Karpas-422 (cell line): Measurements from ENCODE around the gene ANO6. TPM values are rescaled to one million over a fixed set of nuclear protein-coding genes. Genes with fewer than 3 reads are reported as not detected.

Source experiments
- DNase-seq: peaks from one replicate; pipeline ENCODE4 v3.0.0-alpha.2; 2015
- H2AFZ ChIP-seq: fragments of 200-600 bp; sonication (generic); 2 replicates; pipeline ENCODE4 v1.6.1; 2014; ENCODE audit warnings: antibody characterized with exemption, low read length, mixed read lengths
- H3K27ac ChIP-seq: fragments of 200-600 bp; sonication (generic); 2 replicates; pipeline ENCODE4 v1.5.1; 2014; ENCODE audit warnings: mild to moderate bottlenecking, low read length, moderate library complexity
- H3K27me3 ChIP-seq: fragments of 200-600 bp; sonication (generic); 2 replicates; pipeline ENCODE4 v1.6.1; 2014; ENCODE audit warnings: low read length, mixed read lengths
- H3K36me3 ChIP-seq: fragments of 200-600 bp; sonication (generic); 2 replicates; pipeline ENCODE4 v1.6.1; 2014; ENCODE audit warnings: low read length, mixed read lengths; ENCODE audit not compliant: insufficient read depth
- H3K4me1 ChIP-seq: fragments of 200-600 bp; sonication (generic); 2 replicates; pipeline ENCODE4 v1.6.1; 2014; ENCODE audit warnings: mild to moderate bottlenecking, low read length, mixed read lengths
- H3K4me2 ChIP-seq: fragments of 200-600 bp; sonication (generic); 2 replicates; pipeline ENCODE4 v1.6.1; 2014; ENCODE audit warnings: low read length, low read depth, mild to moderate bottlenecking; ENCODE audit not compliant: poor library complexity, severe bottlenecking
- H3K4me3 ChIP-seq: fragments of 200-600 bp; sonication (generic); 2 replicates; pipeline ENCODE4 v1.5.1; 2014; ENCODE audit warnings: mild to moderate bottlenecking, antibody characterized with exemption, low read length, mixed read lengths
- H3K79me2 ChIP-seq: fragments of 200-600 bp; sonication (generic); 2 replicates; pipeline ENCODE4 v1.6.1; 2014; ENCODE audit warnings: mild to moderate bottlenecking, low read length, mixed read lengths
- H3K9ac ChIP-seq: fragments of 200-600 bp; sonication (generic); 2 replicates; pipeline ENCODE4 v1.6.0; 2014; ENCODE audit warnings: low read length
- H3K9me2 ChIP-seq: fragments of 200-600 bp; sonication (generic), shearing (Covaris generic); replicated peaks from 2 replicates; pipeline ENCODE4 v1.6.0; 2014; ENCODE audit warnings: mild to moderate bottlenecking, low read length, moderate library complexity; ENCODE audit not compliant: insufficient read depth
- H3K9me3 ChIP-seq: fragments of 300-700, 200-600 bp; sonication (generic); 2 replicates; pipeline ENCODE4 v1.6.1; 2014; ENCODE audit warnings: low read length, mixed read lengths
- H4K20me1 ChIP-seq: fragments of 200-600 bp; sonication (generic); 2 replicates; pipeline ENCODE4 v1.6.1; 2014; ENCODE audit warnings: mild to moderate bottlenecking, antibody characterized with exemption, low read length, low read depth; ENCODE audit not compliant: insufficient read depth
- total RNA-seq: library from RNA; depleted of rRNA; stranded (reverse); fragments of >200 nt; shearing (Covaris generic); gene quantifications from 2 replicates; pipeline ENCODE4 v1.2.3, GENCODE V29; 2014; ENCODE audit warnings: low replicate concordance

Gene ANO6
- total RNA-seq, 1 experiment from 2014 or later, result 1.1 TPM

DNA sequence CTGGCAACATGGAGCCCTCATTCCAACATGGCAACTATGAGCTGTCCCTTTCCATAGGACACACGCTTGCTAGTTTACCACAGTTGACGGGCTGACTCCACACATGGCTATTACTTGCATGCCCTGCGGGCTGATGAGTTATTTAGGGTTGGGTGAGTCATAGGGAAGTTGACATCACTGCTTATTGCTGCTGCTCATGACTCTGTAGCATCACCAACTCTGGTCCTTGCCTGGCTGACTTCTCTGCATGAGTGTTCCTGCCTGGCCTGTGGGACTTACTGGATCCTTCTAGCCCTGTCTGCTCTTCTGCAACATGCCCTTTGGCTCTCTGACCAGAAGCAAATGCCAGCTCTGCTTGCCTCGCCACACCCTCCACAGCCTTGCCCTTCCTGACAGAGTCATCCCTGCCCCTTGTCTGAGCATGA is 199.5 kb downstream of the ANO6 start:
- no peaks in the 10 kb centered on the region for H3K9me2 ChIP-seq
- H3K36me3 ChIP-seq, result no peaks in the 10 kb centered on the region
- H3K9me3 ChIP-seq, result no peaks in the 10 kb centered on the region
- no peak overlapping the region for H3K9ac ChIP-seq
- peaks cover 19% of the 10 kb centered on the region for H3K4me1 ChIP-seq
- H3K4me2 ChIP-seq, result peak overlapping the region; percentile 36
- H3K27ac ChIP-seq, result no peak overlapping the region
- H3K27me3 ChIP-seq, result no peaks in the 10 kb centered on the region
- H3K79me2 ChIP-seq, result no peaks in the 10 kb centered on the region
- DNase-seq, result peak; percentile 84
- no peak overlapping the region for H2AFZ ChIP-seq
- no peaks in the 10 kb centered on the region for H4K20me1 ChIP-seq
- no peak overlapping the region for H3K4me3 ChIP-seq

DNA sequence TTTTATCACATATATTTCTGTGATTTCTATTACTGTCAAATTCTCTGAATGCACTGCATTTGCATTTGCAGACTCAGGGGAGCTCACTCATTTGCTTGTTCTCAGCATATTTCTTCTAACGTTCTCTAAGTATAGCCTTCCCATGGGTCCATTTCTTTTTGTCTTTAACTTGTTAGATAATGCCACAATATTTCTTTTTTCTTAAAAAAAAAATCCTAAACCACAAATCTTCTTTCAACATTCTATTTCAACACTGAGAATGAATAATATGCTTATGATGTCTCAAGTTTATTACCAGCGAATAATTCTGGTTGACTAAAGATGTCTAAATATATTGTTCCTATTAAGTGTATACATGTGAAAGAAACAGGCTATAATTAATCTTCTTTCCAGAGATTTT is 200.2 kb downstream of the ANO6 start:
- H3K9me2 ChIP-seq, result no peaks in the 10 kb centered on the region
- peaks cover 19% of the 10 kb centered on the region for H3K4me1 ChIP-seq
- no peaks in the 10 kb centered on the region for H3K79me2 ChIP-seq
- H3K4me2 ChIP-seq, result peak overlapping the region; percentile 36
- no peaks in the 10 kb centered on the region for H3K27me3 ChIP-seq
- H3K36me3 ChIP-seq, result no peaks in the 10 kb centered on the region
- no peak overlapping the region for H3K9ac ChIP-seq
- H3K4me3 ChIP-seq, result no peak overlapping the region
- no peaks in the 10 kb centered on the region for H3K9me3 ChIP-seq
- DNase-seq, result peak; percentile 69
- no peak overlapping the region for H3K27ac ChIP-seq
- no peak overlapping the region for H2AFZ ChIP-seq
- H4K20me1 ChIP-seq, result no peaks in the 10 kb centered on the region

DNA sequence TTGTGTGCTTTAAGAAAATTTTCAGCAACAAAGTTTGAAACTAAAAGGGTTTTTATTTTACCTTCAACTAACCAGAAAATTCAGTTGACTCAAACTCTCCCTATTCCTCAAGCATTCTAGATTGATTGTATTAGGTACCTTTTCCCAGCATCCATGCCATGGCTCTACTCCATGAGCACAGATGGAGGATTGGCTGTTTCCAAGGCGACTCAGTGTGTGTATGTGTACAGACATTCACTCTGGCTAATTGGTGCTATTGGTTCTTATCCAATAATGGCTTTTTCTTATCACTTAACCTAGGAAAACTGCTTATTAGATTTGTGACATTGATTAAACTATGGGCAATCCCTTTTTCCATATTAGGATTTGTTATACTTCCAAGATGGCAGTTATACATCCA is 202.6 kb downstream of the ANO6 start:
- Histone ChIP-seq H2AFZ (no peak overlapping the region), H3K4me1 (peaks cover 19% of the 10 kb centered on the region), H3K9me2 (no peaks in the 10 kb centered on the region), H3K36me3 (no peaks in the 10 kb centered on the region), H3K9me3 (no peaks in the 10 kb centered on the region), H3K79me2 (no peaks in the 10 kb centered on the region), H3K4me2 (no peak overlapping the region), H3K4me3 (no peak overlapping the region), H3K9ac (no peak overlapping the region), H3K27ac (no peak overlapping the region), H4K20me1 (no peaks in the 10 kb centered on the region), H3K27me3 (no peaks in the 10 kb centered on the region)
- DNase-seq, result no peak

DNA sequence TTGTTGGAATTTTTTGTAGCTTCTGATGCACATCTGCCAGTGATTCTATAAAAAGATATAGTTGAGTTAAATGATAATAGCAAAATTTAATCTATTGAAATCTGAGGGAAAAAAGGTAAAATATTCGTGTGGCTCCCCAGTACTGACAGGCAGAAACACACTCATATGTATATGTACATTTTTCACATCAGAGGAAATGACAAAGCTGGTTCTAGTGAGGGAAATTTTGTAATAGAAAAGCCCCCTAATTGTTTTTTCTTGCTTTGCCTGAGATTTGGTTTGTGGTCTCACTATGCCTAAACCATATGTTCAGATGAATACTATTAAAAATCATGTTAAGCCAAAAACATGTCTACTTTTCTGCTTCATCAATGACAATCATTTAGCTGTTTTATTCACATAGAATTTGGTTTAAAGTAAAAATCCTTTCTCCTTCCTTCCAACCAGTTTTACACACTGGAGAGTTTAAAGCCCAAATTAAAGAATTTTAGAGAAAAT is 203.5 kb downstream of the ANO6 start:
- Histone ChIP-seq H3K4me1 (peaks cover 19% of the 10 kb centered on the region), H3K4me3 (no peak overlapping the region), H3K79me2 (no peaks in the 10 kb centered on the region), H3K4me2 (no peak overlapping the region), H3K27me3 (no peaks in the 10 kb centered on the region), H3K9ac (no peak overlapping the region), H3K9me3 (no peaks in the 10 kb centered on the region), H3K27ac (no peak overlapping the region), H4K20me1 (no peaks in the 10 kb centered on the region), H3K36me3 (no peaks in the 10 kb centered on the region), H2AFZ (no peak overlapping the region), H3K9me2 (no peaks in the 10 kb centered on the region)
- no peak for DNase-seq

DNA sequence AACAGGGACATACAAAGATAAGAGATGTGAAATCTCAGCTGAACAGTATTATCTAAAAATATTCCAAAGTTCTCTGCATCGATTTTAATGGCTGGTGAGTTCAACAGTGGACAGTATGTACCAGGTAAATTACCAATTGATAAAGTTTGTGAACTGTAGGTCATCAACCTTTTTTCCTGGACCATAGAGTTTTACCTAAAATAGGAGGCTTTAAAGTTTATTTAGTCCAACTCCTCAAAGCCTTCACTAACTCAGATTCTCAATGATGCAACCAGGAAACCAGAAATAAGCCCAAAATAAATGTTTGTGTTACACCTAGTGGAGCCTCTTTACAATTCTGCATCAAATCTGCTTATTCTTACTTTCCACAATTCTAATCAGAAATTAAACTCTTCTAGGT is 205.8 kb downstream of the ANO6 start:
- H3K9me2 ChIP-seq, result no peaks in the 10 kb centered on the region
- no peak overlapping the region for H2AFZ ChIP-seq
- no peak overlapping the region for H3K9ac ChIP-seq
- no peaks in the 10 kb centered on the region for H3K9me3 ChIP-seq
- no peak overlapping the region for H3K4me3 ChIP-seq
- H3K79me2 ChIP-seq, result no peaks in the 10 kb centered on the region
- DNase-seq, result no peak
- no peaks in the 10 kb centered on the region for H3K36me3 ChIP-seq
- no peaks in the 10 kb centered on the region for H4K20me1 ChIP-seq
- H3K27ac ChIP-seq, result no peak overlapping the region
- H3K4me1 ChIP-seq, result peaks cover under 1% of the 10 kb centered on the region; the same call in 1 of the 2 replicates
- no peak overlapping the region for H3K4me2 ChIP-seq
- H3K27me3 ChIP-seq, result no peaks in the 10 kb centered on the region

DNA sequence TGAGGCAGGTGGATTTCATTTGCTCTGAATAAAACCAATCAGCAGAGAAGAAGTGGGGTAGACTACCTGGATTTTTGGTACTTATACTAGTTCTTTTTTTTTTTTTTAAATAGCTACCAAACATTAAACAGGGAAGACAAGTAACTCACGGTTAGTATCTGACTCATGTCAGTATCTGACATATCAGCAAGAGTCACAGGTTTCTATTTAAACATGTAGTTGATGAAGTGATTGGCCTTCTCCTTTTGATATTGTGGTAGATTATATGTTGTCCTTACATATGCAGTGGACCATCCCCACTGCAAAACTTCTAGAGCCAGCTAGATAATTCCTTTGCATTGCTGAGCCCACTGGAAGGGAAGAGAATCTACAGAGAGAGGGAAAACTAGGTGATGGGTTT is 208.0 kb downstream of the ANO6 start:
- no peaks in the 10 kb centered on the region for H3K4me1 ChIP-seq
- DNase-seq, result no peak
- H3K9ac ChIP-seq, result no peak overlapping the region
- H3K4me2 ChIP-seq, result no peak overlapping the region
- H3K79me2 ChIP-seq, result no peaks in the 10 kb centered on the region
- H2AFZ ChIP-seq, result no peak overlapping the region
- H3K9me2 ChIP-seq, result no peaks in the 10 kb centered on the region
- no peaks in the 10 kb centered on the region for H3K9me3 ChIP-seq
- H3K27me3 ChIP-seq, result no peaks in the 10 kb centered on the region
- no peaks in the 10 kb centered on the region for H3K36me3 ChIP-seq
- no peak overlapping the region for H3K27ac ChIP-seq
- H4K20me1 ChIP-seq, result no peaks in the 10 kb centered on the region
- no peak overlapping the region for H3K4me3 ChIP-seq

DNA sequence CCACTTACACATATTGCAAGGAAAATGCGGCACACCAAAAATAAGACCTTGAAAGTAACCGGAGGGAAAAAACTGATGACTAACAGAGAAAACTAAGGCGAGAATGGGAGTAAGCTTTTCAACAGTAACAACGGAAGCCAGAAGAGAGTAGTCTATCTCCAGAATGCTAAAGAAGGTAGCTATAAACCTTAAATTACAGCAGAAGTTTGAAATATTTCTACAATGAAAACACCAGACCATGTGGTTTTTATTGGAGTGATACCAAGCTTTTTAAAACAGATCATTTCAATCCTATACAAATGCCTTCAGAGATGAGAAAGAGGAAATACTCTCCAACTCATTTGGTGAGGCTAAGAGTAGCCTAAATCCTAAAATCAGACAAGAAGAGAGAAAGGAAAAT is 209.5 kb downstream of the ANO6 start:
- no peak for DNase-seq
- no peaks in the 10 kb centered on the region for H3K36me3 ChIP-seq
- no peaks in the 10 kb centered on the region for H3K79me2 ChIP-seq
- H3K9me2 ChIP-seq, result no peaks in the 10 kb centered on the region
- H3K9me3 ChIP-seq, result no peaks in the 10 kb centered on the region
- no peak overlapping the region for H3K4me3 ChIP-seq
- H2AFZ ChIP-seq, result no peak overlapping the region
- no peaks in the 10 kb centered on the region for H3K4me1 ChIP-seq
- H3K27ac ChIP-seq, result no peak overlapping the region
- no peaks in the 10 kb centered on the region for H3K27me3 ChIP-seq
- H3K4me2 ChIP-seq, result no peak overlapping the region
- no peak overlapping the region for H3K9ac ChIP-seq
- H4K20me1 ChIP-seq, result no peaks in the 10 kb centered on the region

DNA sequence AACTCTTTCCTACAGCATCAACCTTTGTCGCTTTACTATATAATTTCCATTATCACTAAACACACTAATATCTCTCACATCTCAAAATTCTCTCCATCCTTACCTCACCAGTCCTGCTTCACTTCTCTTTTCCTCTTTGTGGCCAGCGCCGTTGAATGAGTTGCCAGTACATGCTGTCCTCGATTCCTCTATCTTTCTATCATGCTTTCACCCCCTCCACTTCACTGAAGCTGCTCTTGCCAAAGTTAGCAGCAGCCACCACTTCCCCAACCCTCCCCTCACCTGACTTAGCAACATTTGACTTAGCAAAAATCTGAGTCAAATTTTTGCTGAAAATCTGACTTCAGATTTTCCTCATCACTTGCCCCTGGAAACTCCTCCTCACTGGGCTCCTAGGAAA is 210.4 kb downstream of the ANO6 start:
- no peaks in the 10 kb centered on the region for H4K20me1 ChIP-seq
- no peaks in the 10 kb centered on the region; the same call in 1 of the 2 replicates for H3K4me1 ChIP-seq
- H3K36me3 ChIP-seq, result no peaks in the 10 kb centered on the region

DNA sequence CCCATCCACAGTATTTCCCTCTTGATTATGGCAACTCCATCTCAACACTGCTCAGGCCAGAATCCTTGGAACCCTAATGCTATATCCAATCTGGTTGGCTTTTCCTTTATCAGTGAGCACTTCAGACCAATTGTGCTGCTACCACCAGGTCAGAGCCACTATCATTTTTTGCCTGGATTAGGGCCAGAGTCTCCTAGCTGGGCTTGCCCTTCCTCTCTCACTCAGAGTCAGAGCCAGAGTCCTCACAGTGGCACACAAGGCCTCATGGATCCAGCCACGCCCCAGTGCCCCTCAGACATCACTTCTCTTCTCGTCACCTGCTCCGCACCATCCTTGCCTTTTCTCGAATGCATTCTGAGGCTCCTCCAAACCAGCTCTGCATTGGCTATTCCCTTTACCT is 211.1 kb downstream of the ANO6 start:
- no peak for DNase-seq
- Histone ChIP-seq H3K4me1 (no peaks in the 10 kb centered on the region; the same call in 1 of the 2 replicates), H2AFZ (no peak overlapping the region), H3K36me3 (no peaks in the 10 kb centered on the region), H3K27me3 (no peaks in the 10 kb centered on the region), H3K9ac (no peak overlapping the region), H4K20me1 (no peaks in the 10 kb centered on the region), H3K4me2 (no peak overlapping the region), H3K27ac (no peak overlapping the region), H3K4me3 (no peak overlapping the region), H3K9me3 (no peaks in the 10 kb centered on the region), H3K9me2 (no peaks in the 10 kb centered on the region), H3K79me2 (no peaks in the 10 kb centered on the region)

More for the DNA sequence above, 210.4 kb downstream of the ANO6 start:
- no peak for DNase-seq
- H2AFZ ChIP-seq, result no peak overlapping the region
- no peak overlapping the region for H3K9ac ChIP-seq
- H3K79me2 ChIP-seq, result no peaks in the 10 kb centered on the region
- H3K4me2 ChIP-seq, result no peak overlapping the region
- H3K9me3 ChIP-seq, result no peaks in the 10 kb centered on the region
- no peaks in the 10 kb centered on the region for H3K9me2 ChIP-seq
- H3K27me3 ChIP-seq, result no peaks in the 10 kb centered on the region
- no peak overlapping the region for H3K27ac ChIP-seq
- H3K4me3 ChIP-seq, result no peak overlapping the region
